ENCODE measurements around the gene ZBTB7A.

ZBTB7A gene

DNA sequence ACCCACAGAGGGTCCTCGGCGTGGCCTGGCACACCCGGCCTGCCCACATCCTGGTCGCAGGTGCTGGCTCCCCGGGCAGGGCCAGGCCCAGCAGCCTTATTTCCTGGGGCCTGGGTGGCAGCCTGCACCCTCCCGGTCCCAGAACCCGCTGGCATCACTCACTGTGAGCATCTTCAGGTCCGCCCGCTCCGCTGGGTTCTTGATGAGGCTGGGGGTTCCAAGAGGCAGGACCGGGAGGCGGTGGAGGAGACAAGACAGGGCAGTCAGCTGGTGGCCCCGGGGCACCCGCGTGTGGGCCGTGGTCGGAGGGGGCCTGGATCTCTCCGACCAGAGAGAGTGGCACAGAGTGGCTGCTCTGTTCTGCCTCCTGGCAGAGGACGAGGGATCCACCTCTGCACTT, 27.6 kb upstream of the ZBTB7A start:
- no peak for DNase-seq (ENCODE audit: low read depth in 2 of 2)

DNA sequence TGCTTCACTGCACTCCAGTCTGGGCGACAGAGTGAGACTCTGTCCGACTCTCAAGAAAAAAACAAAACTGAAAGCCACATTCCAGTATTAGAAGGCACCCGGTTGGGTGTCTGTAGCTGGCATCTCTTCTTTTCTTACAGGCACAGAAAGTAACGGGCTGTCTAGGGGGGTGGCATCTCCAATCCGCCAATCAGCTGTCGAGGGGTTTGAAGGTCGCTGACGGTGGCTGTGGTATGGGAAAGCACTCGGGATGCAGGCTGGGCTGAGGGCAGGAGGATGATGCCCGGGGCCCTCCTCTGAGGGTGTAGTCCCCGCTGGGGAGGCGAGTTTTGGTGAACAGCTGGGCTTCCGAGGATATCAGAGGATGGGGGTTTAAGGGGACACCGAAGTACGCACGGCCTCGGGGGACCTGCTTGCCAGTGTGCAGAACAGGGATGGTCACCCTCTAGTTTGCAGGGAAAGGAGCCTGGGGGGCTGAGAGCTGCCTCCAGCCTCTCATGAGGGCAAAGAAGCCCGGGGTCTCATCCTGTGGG, 27.0 kb upstream of the ZBTB7A start:
- DNase-seq (ENCODE audit: low read depth in 2 of 2), result no peak

DNA sequence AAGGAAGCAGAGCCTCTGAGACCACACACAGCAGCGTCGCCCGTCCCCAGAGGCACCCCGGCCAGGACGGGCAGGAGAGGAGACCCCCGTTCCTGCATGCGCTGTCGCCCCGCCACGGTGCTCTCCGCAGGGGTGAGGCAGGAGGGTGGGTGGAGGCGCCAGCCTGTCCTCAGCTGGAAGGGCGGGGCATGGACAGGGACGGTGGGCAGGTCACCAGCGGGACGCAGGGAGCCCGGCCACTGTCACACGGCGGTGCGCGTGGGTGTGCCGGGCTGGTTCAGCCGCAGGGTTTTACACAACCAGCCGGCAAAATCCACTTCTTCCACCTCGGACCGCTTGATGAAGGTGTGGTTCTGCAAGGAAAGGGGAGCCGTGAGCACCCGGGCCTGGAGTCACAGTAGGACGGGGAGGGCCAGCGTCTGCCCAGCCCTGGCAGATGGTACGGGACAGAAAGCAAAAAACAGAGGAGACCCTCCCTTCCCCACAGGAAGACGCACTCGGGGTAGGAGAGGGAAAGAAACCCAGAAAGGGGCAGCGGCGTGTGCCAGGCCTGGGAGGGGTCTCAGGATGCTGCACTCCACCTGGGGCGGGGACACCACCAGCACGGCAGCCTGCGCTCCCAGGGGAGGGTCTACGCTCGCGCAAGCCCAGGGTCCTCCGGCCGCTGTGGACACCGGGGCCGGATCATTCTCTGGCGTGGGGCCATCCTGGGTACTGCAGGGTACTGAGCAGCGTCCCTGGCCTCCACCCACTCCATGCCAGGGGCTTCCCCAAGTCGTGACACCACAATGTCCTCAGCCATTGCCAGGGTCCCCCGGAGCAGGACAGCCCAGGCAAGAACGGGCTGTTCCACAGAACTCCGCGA, 23.9 kb upstream of the ZBTB7A start:
- no peak for DNase-seq (ENCODE audit: low read depth in 2 of 2)

DNA sequence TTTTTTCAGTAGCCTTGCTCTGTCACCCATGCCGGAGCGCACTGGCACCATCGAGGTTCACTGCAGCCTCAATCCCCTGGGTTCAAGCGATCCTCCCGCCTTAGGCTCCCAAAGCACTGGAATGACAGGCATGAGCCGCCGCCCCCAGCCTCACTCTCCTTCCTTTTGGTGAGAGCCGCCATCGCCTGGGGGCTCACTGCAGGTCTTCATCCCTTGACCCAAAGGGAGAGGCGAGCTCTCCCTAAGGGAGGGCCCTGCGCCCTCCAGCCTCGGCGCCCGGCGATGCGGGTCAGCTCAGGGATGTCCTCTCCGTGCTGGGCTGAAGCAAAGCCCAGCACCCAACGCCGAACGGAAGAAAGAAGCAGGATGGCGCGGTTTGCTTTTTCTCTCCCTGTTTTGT, 23.2 kb upstream of the ZBTB7A start:
- DNase-seq (ENCODE audit: low read depth in 2 of 2), result no peak

DNA sequence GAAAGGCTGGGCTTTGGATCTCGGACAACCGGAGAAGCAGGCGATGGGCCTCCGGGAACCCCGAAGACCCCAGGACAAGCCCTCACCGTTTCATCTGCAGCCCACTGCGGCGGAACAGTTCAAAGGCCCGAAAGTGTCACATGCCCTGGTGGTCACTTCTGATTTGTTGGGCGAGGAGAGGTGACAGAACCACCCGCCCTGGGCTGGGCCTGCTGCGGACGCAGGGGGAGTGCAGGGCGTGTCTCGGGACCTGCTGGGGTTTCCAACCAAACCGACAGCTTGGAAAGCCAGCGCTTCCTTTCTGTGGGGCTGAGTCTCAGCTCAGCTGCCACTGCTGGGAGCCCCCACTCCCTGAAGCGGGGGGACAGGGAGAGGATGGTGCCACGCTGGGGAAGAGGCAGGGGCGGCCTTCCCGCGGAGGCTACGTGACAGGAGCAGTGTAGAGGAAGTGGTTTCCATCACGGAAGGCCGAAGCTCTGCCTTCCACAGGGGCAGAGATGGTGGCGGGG, 22.8 kb upstream of the ZBTB7A start:
- DNase-seq (ENCODE audit: low read depth in 2 of 2), result no peak

DNA sequence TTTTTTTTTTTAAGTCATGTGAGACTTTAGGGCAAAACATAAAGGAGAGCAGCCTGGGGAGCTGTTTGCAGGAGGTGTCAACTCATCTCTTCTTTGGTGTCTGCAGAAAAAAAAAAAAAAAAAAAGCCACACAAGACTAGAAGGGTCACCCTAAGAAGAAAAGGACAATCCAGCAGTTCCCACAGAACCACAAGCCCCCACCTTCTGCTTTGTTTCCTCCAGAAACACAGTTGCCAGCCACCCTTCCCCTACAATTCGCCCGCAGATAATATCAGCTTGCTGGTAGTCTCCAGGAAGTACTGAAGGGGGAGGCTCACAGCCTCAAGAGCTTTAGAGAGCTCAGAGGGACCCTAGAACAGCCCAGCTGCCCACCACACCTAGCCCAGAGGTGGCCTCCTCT, 22.3 kb upstream of the ZBTB7A start:
- no peak for DNase-seq (ENCODE audit: low read depth in 2 of 2)

DNA sequence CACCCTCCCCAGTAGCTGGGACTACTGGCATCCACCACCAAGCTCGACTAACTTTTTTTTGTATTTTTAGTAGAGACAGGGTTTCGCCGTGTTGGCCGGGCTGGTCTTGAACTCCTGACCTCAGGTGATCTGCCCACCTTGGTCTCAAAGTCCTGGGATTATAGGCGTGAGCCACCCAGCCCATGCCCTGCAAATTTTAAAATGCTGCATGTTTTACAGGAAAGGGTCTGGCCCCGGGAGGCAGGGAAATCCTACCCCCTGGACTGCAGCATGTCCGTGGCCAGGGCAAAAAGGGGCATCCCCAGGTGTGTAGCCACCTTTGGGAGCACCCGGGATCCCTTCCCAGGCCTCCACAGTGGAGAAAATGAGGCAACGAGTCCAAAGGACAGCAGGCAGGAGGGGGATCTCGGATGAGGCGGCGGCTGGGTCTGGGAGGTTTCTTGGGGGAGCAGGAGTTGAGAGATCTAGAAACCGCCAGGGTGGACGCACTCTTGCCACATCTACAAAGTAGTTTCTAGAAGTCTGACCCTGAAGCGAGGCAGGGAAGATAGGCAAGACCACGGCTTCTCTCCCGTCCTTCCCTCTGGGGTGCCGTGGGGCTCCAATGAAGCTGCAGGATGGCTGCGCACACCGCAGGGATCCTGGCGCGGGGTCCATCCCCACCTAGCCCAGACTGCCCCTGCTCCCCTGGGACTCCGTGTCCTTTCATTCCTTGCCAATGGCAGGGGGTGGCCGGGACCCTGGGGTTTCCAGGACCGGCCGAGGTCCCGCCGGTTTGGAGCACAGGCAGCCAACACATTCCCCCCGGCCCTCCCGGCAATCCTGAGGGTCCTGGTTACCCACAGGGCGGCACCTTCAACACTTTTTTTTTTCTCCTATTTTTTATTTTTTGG, 21.3 kb upstream of the ZBTB7A start:
- DNase-seq (ENCODE audit: low read depth in 2 of 2), result no peak

DNA sequence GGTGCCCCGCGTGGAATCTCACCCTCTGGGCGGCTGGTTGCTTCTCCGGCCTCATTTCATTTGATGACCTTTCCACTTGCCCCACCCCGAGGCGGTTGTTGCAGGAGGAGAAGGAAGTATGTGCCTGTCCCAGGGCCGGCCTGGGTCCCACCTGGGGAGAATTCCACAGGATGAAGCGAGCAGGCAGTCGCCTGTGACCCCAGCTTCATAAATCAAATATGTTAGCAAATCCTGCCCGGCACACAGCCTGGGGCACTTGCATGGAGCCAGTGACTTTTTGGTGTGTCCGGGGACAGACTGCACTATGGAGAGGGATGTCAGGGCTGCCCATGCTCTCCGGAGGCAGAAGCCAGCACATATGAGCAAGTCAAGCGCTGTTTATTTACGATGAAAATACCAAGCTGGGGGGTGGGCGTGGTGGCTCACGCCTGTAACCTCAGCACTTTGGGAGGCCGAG, 19.7 kb upstream of the ZBTB7A start:
- no peak for DNase-seq (ENCODE audit: low read depth in 2 of 2)

DNA sequence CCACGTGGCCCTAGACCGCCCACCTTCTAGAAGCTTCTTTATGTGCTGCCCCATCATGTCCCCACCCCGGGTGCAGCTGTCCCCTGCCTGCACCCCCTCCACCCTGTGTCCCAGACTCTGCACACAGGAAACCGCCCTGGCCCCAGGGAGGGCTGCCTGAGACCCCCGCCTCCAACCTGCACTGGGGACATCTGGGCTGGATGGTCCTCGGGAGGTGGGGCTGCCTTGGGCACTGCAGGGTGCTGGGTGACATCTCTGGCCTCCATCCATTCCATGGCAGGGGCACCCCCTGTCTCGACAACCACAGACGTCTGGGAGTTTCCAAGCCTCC, 17.8 kb upstream of the ZBTB7A start:
- DNase-seq (ENCODE audit: low read depth in 2 of 2), result no peak

DNA sequence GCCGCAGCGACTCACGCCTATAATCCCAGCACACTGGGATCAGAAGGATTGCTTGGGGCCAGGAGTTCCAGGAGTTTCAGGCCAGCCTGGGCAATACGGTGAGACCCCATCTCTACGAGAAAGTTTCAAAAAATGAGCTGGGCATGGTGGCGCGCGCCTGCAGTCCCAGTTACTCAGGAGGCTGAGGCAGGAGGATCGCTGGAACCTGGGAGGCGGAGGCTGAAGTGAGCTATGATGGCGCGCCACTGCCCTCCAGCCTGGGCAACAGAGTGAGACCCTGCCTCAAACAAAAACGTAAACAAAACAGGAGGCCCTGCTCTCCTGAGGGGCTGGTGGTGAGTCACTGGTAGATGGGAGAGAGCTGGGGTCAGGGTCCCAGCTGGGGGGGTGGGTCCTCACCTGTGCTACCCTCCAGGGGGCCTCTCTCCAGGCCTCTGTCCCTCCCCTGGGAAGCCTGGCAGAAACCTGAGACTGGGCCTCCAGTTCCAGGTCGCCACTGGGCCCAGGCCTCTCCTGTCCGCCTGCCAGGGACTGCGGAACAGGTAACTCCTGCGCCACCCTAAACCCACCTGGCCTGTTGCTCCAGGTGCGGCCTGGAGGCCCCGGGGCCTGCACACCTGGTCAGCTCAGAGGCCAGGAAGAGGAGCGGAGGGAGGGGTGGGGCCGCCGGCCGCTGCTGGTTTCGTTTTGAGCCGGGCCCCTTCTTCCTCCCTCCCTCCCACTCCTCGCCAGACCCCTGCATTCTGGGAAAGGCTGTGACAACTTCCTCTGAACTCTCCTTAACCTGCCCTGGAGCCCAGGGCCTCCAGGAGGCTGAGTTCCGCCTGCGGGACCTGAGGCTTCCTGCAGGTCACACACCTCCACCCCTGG, 17.2 kb upstream of the ZBTB7A start:
- DNase-seq (ENCODE audit: low read depth in 2 of 2), result no peak

DNA sequence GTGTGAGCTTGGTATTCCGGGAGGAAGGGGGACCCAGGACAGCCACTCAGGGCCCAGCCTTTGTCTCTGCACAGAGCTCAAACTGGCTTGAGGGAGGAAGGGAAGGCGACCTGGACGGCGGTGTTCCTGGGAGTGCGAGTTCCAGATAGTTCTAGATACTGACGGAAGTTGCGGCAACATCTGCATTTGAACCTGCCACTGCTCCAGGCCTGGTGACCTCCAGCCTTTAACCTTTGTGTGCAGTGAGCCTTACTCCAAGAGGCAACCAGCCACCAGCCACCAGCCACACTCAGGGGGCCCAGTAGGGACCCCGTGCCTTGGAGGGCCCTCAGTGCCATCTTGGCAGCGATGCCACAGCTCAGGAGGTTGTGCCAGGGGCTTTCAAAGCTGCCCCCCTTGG, 15.5 kb upstream of the ZBTB7A start:
- no peak for DNase-seq (ENCODE audit: low read depth in 2 of 2)

DNA sequence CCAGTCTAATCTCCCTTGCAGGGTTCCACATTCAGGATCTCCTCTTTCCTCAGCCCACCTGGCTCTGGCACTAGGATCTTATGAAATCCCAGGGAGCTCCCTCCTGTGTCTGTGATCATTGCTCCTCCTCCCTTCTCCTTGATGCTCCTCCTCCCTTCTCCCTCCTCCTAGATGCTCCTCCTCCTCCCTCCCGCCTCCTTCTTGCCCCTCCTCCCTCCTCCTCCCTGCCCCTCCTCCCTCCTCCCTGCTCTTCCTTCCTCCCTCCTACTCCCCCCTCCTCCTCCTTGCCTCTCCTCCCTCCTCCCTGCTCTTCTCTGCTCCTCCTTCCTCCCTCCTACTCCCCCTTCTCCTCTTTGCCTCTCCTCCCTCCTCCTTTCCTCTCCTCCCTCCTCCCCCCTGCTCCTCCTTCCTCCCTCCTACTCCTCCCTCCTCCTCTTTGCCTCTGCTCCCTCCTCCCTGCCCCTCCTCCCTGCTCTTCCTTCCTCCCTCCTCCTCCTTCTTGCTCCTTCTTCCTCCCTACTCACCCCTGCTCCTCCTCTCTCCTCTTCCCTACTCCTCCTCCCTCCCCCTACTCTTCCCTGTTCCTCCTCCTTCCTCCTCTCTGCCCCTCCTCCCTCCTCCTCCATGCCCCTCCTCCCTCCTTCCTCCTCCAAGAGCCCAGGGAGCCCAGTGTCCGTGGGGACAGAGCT, 14.9 kb upstream of the ZBTB7A start:
- DNase-seq (ENCODE audit: low read depth in 2 of 2), result no peak

DNA sequence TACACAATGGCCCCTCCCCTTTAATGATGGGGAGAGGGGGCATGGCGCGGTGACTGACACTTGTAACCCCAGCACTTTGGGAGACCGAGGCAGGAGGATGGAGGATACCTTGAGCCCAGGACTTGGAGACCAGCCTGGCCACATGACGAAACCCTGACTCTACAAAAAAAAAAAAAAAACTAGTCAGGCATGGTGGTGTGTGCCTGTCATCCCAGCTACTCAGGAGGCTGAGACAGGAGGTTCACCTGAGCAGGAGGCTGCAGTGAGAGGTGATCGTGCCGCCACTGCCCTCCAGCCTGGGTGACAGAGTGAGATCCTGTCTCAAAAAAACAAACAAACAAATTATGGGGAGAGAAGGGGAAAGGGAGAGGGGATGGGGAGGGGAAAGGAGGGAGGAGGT, 13.8 kb upstream of the ZBTB7A start:
- no peak for DNase-seq (ENCODE audit: low read depth in 2 of 2)

DNA sequence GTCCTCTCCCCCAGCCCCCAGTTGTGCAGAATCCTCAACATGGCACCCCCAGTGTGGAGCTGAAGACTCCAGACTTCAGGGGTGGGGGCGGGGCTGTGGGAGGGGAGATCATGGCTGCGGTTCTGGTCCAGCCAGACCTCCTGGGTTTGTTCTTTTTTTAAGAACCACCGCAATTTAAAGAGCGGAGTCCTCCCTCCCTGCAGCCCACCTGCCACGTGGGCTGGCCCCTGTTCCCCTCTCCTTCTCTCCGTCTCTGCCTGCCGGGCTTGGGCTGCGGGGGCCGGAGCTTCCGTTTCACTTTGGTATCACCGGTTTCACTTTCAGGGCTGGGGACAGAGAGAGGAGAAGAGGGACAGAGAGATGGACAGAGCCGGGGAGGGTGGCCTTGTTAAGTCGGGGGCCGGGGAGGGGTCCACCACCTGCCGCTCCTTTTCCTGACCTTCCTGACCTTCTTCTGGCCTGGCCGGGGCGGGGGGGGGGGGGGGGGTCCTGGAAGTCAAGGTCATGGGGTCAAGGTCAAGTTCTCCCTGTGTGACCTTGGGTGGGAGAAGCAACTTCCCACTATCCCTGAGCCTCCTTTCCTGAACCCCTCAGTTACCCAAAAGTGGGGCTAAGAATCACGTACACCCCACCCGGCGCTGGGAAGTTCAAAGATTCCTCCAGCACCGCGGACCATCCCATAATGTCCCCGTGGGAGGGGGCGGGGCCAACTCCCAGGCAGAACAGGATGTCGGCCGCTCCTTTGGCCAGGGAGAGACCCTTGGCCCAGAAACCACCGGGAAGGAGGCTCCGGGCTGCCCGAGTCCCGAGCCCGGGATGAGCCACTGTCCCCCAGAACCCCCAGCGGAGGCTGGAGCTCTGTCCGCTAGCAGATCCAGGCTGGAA, 11.3 kb upstream of the ZBTB7A start:
- no peak for DNase-seq (ENCODE audit: low read depth in 2 of 2)

DNA sequence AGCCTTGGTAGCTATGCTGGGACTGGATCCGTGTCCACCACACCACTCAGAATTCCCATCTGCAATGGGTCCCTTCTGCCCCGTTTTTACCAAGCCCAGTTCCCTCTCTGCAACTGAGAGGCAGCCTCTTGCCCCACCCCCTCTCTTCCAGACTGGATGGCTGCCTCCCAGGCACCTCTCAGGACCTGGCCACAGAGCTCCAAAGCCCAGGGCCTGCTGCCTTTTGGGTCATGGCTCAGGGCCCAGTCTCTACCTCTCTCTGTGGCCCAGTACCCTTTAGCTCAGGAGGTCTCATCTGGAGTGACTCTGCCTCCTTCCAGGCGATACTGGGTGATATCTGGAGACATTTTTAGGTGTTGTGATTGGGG, 10.3 kb upstream of the ZBTB7A start:
- no peak for DNase-seq (ENCODE audit: low read depth in 2 of 2)

DNA sequence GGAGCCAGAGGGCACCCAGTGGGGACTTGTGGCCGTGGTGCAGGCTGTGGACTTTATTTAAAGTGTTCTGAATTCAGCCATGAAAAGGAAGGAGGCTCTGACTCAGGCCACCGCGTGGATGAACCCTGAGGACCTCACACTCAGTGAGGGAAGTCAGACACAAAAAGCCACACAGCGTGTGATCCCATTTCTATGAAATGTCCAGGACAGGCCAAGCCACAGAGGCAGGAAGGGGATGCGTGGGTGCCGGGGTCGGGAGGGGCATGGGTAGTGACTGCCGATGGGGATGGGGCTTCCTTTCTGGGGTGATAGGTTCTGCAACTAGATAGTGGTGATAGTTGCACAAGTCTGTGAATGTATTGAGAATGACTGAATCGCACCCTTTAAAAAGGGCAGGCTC, 8.7 kb upstream of the ZBTB7A start:
- no peak for DNase-seq (ENCODE audit: low read depth in 2 of 2)

DNA sequence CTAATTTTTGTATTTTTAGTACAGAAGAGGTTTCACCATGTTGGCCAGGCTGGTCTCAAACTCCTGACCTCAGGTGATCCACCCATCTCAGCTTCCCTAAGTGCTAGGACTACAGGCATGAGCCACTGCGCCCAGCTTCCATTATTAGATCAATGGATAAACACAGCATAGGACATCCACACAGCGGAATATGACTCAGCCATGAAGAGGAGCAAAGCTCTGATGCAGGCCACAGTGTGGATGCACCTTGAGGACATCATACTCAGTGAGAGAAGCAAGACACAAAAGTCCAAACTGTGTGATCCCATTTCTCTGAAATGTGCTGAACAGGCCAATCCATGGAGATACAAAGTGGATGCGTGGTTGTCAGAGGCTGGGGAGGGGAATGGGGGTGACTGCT, 4.9 kb upstream of the ZBTB7A start:
- DNase-seq (ENCODE audit: low read depth in 2 of 2), result no peak

DNA sequence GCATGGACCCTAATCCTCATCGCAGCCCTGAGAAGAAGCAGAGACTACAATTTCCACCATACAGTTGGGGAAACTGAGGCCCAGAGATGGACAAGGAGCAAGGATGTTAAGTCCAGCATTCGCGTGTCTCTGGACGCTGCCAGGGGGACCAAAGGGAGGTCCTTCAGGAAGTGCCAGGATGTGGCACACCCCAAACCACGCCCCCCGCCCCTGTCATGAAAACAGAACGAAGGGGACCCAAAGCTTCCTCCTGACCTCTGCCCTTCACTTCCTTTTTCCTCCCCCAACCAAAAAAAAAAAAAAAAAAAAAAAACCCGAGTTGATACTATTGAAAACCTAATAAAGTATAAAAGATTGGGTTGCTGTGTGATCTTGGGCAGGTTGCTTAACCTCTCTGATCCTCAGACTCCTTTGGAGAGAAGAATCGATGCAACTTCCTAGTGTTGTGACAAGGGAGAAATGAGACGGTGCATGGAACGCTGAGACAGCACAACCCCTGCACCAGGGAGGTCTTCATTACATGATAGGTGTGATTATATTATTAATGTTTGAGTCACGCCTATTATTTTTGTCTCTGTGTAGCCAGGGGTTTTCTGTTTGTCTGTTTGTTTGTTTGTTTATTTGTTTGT, 2.7 kb upstream of the ZBTB7A start:
- no peak for DNase-seq (ENCODE audit: low read depth in 2 of 2)
